SK-N-MC (cell line): ENCODE results near the gene CGNL1.

ENCODE experiments used
- DNase-seq: peaks from one replicate; pipeline ENCODE4 v3.0.0-alpha.2; 2011; ENCODE audit warnings: low read depth, low spot score
- H3K27ac ChIP-seq: fragments of 200-600 bp; sonication (generic); 2 replicates; pipeline ENCODE4 v1.5.1; 2016; ENCODE audit warnings: mixed run types
- H3K36me3 ChIP-seq: fragments of 200-600 bp; sonication (generic); 2 replicates; pipeline ENCODE4 v1.6.1; 2017; ENCODE audit warnings: antibody characterized with exemption, low read length, mixed read lengths; ENCODE audit not compliant: insufficient read depth
- H3K4me3 ChIP-seq: fragments of 200-600 bp; sonication (generic); 2 replicates; pipeline ENCODE4 v1.5.1; 2016
- H3K9ac ChIP-seq: fragments of 200-600 bp; sonication (generic); 2 replicates; pipeline ENCODE4 v1.8.0; 2017; ENCODE audit warnings: mixed run types, mixed read lengths; ENCODE audit not compliant: insufficient read length
- H3K9me3 ChIP-seq: fragments of 200-600 bp; sonication (generic); 2 replicates; pipeline ENCODE4 v1.6.1; 2017; ENCODE audit warnings: low read depth, mild to moderate bottlenecking, antibody characterized with exemption, low read length, moderate library complexity, mixed read lengths
- EZH2 ChIP-seq: fragments of 200-600 bp; sonication (generic); IDR thresholded peaks from one replicate; pipeline ENCODE4 v1.6.1; 2017; ENCODE audit warnings: antibody characterized with exemption
- FOXP2 ChIP-seq: optimal IDR thresholded peaks from 2 replicates; pipeline ENCODE3; 2011; ENCODE audit warnings: mild to moderate bottlenecking, moderate library complexity; ENCODE audit not compliant: insufficient read depth; ENCODE audit errors: extremely low read length, control extremely low read depth
- POLR2AphosphoS5 ChIP-seq: IDR thresholded peaks from 2 replicates; pipeline ENCODE4 v1.6.1; 2012; ENCODE audit warnings: mild to moderate bottlenecking, low read depth, low read length, borderline replicate concordance

Gene CGNL1

DNA sequence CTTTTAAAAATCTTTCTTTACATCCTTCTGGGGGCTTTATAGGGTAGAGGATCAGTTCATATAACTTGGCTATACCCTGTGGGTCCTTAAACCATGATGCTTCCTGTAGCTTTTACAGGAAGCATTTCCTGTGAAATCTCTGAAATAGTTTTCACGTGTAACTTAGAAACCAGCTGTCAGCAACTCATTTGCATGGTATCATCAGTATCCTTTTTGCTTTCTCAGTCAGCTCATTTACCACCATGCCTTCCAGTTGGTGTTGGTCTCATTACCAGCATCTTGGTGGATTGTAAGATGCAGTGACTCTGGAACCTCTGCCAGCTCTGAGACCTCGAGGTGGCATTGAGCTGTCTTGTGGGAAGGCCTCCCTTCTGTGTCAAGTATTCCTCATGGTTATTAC lies 118.7 kb downstream of the CGNL1 start:
- no peak overlapping the region for H3K9ac ChIP-seq
- no peaks in the 10 kb centered on the region for H3K36me3 ChIP-seq
- TF ChIP-seq FOXP2 (no peak), POLR2AphosphoS5 (no peak), EZH2 (no peak)
- DNase-seq = no peak
- H3K27ac ChIP-seq = no peak overlapping the region
- H3K9me3 ChIP-seq = no peaks in the 10 kb centered on the region
- no peak overlapping the region for H3K4me3 ChIP-seq

DNA sequence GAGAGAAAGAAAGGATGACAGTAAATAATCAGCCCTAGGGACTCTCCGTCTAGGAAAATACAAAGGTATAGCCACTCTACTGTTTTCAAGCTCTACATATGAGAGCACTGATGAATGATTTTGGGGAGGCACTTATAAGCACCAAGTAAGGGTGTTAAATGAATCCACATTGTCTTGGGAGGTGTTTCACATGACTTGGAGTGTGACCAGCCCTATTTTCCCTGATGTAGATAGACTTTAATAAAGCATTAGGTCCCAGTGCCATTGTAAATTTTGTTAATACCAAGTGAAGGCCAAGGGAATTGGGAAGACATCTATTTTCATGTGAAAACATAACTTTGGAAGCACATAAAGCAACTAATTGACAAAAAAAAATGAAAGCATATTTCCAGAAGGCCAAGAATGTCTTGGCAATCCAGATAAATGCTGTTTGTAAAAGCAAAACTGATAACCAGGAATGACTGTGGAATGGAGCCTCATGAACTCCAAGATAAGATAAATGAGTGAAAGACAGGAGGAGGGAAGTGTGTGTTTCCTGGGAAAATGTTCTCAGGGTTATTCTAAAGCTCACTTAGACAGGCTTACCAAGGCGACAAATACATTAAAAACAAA lies 119.4 kb downstream of the CGNL1 start:
- Histone ChIP-seq H3K4me3 (no peak overlapping the region), H3K9ac (no peak overlapping the region), H3K27ac (no peak overlapping the region), H3K36me3 (no peaks in the 10 kb centered on the region), H3K9me3 (no peaks in the 10 kb centered on the region)
- no peak for DNase-seq
- TF ChIP-seq EZH2 (no peak), POLR2AphosphoS5 (no peak)

DNA sequence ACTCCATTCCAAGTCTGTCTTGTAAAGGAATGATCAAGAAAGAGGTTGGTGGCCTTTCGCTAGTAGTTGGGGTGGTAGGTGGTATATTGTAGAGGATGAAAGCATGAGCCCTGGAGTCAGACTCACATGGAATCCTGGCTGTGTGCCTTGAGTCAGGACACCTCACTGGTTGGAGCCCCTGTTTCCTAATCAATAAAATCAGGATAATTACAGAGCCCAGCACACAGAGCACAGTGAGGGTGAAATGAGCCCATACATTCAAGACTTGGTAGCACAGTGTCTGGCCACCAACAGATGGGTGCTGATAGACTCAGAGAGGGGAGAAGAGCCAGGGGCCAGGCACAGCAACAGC lies 120.3 kb downstream of the CGNL1 start:
- H3K9me3 ChIP-seq = no peaks in the 10 kb centered on the region
- H3K36me3 ChIP-seq = no peaks in the 10 kb centered on the region
- TF ChIP-seq FOXP2 = no peak
- TF ChIP-seq POLR2AphosphoS5 = no peak
- no peak for DNase-seq
- H3K27ac ChIP-seq = no peak overlapping the region
- H3K9ac ChIP-seq = no peak overlapping the region
- no peak overlapping the region for H3K4me3 ChIP-seq

DNA sequence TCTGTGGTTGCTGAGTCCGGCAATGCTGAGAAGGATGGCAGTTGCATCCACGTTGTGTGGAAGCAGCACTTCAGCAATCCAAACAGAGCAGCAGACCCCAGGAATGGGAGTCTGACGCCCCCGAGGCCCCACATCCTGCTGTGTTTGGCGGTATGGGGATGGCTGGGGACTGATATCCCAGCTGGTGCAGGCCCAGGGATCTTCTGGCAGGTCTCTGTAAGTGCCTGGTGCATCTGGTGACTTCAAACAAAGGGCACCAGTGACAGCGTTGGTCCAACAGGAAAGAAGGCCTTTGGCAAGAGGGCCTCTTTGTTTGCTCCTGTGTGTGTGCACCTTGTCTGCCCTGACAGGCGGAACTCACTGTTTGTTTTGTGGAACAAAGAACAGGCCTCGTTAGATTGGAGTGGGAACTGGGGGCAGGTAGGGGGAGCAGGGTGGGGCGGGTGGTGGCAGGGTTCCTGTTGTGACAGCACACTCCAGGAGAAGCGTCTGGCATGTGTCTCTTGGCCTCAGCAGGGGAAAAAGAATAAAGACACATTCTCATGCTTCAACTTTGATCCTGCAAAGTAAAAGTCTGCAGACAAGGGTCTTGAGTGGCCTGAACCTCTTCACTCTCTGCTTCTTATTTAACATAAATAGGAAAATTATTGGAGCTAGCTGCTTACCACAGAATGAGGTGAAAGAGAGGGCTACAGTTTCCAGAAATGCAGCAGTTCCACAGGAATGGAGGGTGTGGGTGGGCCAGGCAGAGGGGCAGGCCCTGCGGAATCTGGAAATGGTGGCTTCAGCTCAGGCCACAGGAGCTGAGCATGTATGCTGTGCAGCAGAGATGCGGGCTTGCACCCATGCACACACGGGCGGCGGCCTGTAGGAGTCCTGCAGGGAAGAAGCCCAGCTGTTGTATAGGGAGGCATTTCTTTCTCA lies 120.9 kb downstream of the CGNL1 start:
- no peaks in the 10 kb centered on the region for H3K9me3 ChIP-seq

DNA sequence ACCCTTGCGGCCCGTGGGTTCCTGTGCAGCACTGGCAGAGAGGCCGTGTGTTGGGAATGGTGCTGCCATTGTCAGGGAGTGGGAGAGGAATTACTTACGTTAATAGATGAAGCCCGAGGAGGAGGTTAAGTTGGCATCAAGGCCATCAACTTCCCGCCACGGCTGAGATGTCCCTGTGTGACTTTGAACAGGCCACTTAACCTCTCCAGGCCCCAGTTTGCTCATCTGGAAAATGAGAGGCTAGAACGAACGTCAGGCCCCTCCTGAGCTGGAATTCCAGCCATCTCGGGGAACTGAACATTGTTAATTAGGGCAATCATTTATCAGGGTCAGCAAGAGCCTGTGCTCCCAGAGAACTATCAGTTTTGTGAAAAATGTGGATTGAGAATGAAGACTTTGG lies 124.0 kb downstream of the CGNL1 start:
- Histone ChIP-seq H3K36me3 (no peaks in the 10 kb centered on the region), H3K9ac (no peak overlapping the region), H3K27ac (no peak overlapping the region), H3K4me3 (no peak overlapping the region), H3K9me3 (no peaks in the 10 kb centered on the region)
- no peak for DNase-seq
- TF ChIP-seq POLR2AphosphoS5 = no peak
- no peak for TF ChIP-seq EZH2
- TF ChIP-seq FOXP2 = no peak

More for the DNA sequence above, 120.9 kb downstream of the CGNL1 start:
- no peak overlapping the region for H3K4me3 ChIP-seq
- no peaks in the 10 kb centered on the region for H3K36me3 ChIP-seq
- no peak overlapping the region for H3K27ac ChIP-seq
- no peak overlapping the region for H3K9ac ChIP-seq
- no peak for DNase-seq
- TF ChIP-seq FOXP2 (no peak), EZH2 (no peak), POLR2AphosphoS5 (no peak)

DNA sequence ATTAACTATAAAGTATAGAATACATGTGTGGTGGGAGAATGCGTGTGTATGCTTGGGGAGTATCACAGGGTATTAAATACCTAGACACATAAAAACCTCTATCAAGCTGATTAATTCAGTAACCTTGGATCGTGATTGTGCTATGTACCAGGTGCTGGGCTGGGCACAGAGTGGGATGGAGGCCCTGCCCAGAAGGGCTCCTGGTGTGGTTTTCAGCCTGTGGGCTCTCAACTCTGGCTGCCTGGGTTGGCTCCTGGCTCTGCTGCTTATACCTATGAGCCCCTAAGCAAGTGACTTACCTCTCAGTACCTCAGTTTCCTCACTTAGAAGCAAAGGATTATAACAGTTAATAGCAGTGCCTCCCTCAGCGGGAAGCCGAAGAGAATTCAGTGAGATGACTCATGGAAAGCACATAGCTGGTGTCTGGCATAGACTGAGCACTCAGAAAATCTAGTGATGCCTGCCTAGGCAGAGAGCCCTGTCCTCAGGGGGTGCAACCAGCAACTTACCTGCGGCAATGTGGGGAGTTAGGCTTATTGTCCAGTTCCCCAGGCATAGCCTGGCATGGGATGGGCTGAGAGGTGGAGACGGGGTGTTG lies 124.8 kb downstream of the CGNL1 start:
- DNase-seq = no peak
- no peak overlapping the region for H3K9ac ChIP-seq
- H3K36me3 ChIP-seq = no peaks in the 10 kb centered on the region
- H3K9me3 ChIP-seq = no peaks in the 10 kb centered on the region
- H3K4me3 ChIP-seq = no peak overlapping the region
- H3K27ac ChIP-seq = no peak overlapping the region
- no peak for TF ChIP-seq EZH2
- no peak for TF ChIP-seq POLR2AphosphoS5
- no peak for TF ChIP-seq FOXP2

DNA sequence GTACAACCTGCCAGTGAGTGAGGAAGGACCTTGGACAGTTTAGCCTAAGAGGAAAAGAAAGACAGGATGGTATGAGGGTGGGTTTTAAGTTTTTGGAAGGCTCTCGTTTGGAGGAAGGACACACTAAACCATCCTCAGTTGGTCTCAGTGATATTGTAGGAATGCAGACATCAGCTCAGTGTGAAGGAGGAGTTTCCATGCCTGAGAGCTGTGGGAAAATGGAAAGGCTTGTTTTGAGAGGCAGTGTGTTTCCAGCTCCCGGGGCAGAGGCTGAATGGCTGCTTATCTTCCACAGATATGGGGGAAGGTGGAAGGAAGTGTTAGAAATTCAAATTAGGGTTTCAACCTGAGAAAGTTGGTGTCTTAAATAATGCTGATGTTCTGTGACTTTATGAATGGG lies 125.8 kb downstream of the CGNL1 start:
- Histone ChIP-seq H3K9me3 (no peaks in the 10 kb centered on the region), H3K4me3 (no peak overlapping the region), H3K36me3 (no peaks in the 10 kb centered on the region), H3K27ac (no peak overlapping the region), H3K9ac (no peak overlapping the region)
- no peak for DNase-seq
- TF ChIP-seq POLR2AphosphoS5 (no peak), FOXP2 (no peak), EZH2 (no peak)

DNA sequence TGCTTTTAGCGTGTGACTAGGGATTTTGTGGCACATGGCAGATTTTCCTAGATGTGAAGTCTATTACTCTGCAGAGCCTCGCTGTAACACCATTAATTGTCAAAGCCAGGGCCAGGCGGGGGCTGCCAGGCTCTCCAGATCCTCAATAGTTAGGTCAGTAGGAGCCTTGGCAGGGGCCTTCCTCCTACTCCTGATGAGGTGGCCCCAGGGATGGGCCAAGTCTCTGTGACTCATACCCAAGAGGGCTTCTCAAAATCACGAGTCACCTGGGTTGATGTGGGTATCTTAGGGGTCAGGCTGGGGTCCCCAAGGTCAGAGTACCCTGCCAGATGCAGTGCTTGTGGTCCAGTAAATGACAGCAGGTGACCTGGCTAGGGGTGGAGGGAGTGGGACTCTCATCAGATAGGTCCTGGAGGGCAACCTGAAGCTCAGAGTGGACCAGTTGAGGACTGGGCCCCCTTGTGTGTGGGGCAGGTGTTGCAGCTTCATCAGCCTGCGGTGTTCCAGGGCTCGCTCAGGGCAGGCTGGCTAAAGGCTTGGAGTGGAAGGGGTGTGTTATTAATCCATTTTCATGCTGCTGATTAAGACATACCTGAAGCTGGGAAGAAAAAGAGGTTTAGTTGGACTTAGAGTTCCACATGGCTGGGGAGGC lies 126.9 kb downstream of the CGNL1 start:
- no peak for TF ChIP-seq EZH2
- TF ChIP-seq POLR2AphosphoS5 = no peak
- no peak for TF ChIP-seq FOXP2
- H3K9ac ChIP-seq = no peak overlapping the region
- H3K4me3 ChIP-seq = no peak overlapping the region
- no peak overlapping the region for H3K27ac ChIP-seq
- no peaks in the 10 kb centered on the region for H3K36me3 ChIP-seq
- DNase-seq = no peak
- H3K9me3 ChIP-seq = no peaks in the 10 kb centered on the region
